Suprapubic skin (tissue), 4 donors: ENCODE measurements around the gene SPRY4.

Experiments
- EP300 ChIP-seq: sonication (generic); formaldehyde crosslinking; IDR thresholded peaks from one replicate; pipeline ENCODE4 v1.6.1; 2017; ENCODE audit warnings: antibody characterized with exemption
- POLR2A ChIP-seq, 2 donors: fragments of 450-650 bp; IDR thresholded peaks; one replicate each; pipeline ENCODE4 v1.6.1; 2017; ENCODE audit warnings: antibody characterized with exemption in 2 of 2, mild to moderate bottlenecking in 2 of 2, moderate library complexity in 2 of 2
- POLR2AphosphoS5 ChIP-seq, 3 donors: sonication (generic); formaldehyde crosslinking; IDR thresholded peaks; one replicate each; pipeline ENCODE4 v1.6.1; 2017; ENCODE audit warnings: antibody characterized with exemption in 3 of 3
- TF ChIP-seq, protein P1 (sequence below), 2 donors: fragments of 200-600 bp in 1 of 2; fragments of 450-650 bp in 1 of 2; sonication (generic) in 1 of 2; IDR thresholded peaks; one replicate each; pipeline ENCODE4 v1.5.1; 2016 to 2019; ENCODE audit warnings: antibody characterized with exemption in 2 of 2, mild to moderate bottlenecking in 1 of 2, moderate library complexity in 1 of 2

DNA sequence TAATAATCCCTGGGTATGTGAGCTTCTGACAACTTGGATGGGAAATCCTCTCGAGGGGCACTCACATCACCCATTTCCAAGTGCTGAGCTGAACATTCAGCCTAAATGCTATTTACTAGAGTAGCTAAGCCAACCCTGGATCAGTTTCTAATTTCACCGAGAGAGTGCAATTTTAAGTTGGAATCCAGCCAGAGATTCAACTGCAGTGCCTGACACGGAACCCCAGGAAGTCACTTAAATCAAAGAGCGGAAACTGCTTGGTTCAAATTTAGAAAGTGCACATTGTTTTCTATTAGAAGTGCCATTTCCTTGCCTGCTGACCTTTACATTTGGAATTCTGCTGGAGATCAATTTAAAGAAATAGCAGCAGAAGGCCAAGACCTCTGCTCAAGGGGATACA is 8.8 kb downstream of the SPRY4 start:
- TF ChIP-seq, protein P1, sequence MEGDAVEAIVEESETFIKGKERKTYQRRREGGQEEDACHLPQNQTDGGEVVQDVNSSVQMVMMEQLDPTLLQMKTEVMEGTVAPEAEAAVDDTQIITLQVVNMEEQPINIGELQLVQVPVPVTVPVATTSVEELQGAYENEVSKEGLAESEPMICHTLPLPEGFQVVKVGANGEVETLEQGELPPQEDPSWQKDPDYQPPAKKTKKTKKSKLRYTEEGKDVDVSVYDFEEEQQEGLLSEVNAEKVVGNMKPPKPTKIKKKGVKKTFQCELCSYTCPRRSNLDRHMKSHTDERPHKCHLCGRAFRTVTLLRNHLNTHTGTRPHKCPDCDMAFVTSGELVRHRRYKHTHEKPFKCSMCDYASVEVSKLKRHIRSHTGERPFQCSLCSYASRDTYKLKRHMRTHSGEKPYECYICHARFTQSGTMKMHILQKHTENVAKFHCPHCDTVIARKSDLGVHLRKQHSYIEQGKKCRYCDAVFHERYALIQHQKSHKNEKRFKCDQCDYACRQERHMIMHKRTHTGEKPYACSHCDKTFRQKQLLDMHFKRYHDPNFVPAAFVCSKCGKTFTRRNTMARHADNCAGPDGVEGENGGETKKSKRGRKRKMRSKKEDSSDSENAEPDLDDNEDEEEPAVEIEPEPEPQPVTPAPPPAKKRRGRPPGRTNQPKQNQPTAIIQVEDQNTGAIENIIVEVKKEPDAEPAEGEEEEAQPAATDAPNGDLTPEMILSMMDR (IDR thresholded peaks at IDR 0.05) = no peak
- TF ChIP-seq EP300 = no peak
- TF ChIP-seq POLR2A (IDR thresholded peaks at IDR 0.05) = no peak
- TF ChIP-seq POLR2AphosphoS5 (IDR thresholded peaks at IDR 0.05) = no peak
